Right forelimb (tissue), 1 donor: ENCODE results near the gene PFKP.

ENCODE experiments used
- DNase-seq: peaks from one replicate; pipeline ENCODE4 v3.0.0-alpha.2; 2018

PFKP gene

GRCh38 chr10:3072641-3073360 is 5.5 kb downstream of the PFKP start:
- DNase-seq = no peak

DNA sequence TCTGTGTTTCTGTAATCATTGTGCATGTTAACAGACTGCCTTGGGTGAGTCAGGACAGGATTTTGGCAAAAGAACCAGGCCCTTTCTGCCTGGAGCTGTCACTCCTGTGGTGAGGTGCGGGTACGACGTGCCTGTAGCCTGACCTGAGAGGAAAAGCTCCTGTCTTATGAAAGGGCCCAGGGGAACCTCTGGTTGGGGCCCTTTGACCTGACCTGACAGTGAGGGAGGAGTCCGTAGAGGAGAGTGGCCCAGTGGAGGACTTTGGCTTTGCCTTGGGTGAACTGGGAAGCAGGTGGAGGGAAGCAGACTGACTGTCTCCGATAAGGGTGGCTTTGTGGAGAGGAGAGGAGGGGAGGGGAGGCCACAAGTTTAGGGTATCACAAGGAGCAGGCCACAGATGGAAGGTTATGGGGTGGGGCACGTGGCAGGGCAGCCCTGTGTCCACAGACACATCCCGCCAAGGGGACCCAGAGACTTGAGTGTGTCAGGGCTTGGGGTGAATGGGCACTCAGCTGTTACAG is 6.9 kb downstream of the PFKP start:
- no peak for DNase-seq

GRCh38 chr10:3074985-3075600 is 7.7 kb downstream of the PFKP start:
- DNase-seq = no peak

- DNase-seq = no peak
Measured at GRCh38 chr10:3076138-3076537, 8.8 kb downstream of the PFKP start.

DNA sequence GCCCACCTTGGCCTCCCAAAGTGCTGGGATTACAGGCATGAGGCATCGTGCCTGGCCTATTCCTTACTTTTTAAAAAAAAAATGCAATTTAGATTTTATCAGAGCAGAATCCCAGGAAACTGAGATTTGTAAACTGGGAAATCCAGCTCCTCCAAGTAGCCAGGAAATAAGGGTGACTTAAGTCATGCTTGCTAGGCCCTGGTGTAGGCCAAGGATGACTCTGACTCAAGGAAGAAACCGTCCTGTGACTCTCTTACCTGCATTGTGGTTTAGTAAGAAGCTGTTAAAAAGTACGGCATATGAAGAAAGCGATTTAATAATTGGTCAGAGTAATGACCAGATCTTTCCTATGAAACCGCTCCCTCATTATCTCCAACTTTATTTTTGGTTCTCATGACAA is 10.2 kb downstream of the PFKP start:
- no peak for DNase-seq

GRCh38 chr10:3077940-3078630 is 10.7 kb downstream of the PFKP start:
- DNase-seq = no peak

GRCh38 chr10:3081383-3081981 is 14.1 kb downstream of the PFKP start:
- DNase-seq = no peak

GRCh38 chr10:3082290-3082689 is 14.9 kb downstream of the PFKP start:
- DNase-seq = no peak

DNA sequence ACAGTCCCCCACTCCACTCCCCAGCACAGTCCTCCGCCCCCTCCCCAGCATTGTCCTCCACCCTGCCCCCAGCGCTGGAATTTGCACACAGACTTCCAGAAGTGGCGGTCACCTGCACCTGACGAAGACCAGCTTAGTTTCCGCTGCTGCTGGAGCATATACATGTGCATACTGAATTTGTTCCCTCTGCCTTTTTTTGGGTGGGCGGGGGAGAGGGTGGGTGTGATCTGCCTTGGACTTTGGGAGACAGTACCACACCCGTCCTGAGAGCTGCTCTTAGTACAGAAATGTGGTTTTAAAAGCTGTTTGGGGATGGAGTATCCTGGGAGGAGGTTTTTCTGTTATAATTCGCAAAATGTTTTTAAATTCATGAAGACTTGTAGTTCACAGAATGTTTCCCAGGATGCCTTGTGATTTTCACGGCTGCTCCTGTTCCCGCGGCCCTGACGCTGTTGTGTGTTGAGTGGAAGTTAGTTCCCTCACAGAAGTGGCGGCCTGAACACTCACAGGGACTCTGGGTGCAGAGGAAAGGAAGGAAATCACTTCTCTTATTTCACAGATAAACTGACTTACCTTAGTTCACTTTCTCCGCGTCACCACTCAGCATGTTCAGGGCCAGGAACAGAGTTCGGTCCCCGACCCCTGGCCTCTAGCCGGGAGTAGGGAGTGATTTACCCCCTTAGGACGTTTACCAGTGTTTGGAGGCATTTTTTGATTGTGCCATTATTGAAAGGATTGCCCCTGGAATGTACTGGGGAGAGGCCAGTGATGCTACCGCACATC is 18.6 kb downstream of the PFKP start:
- DNase-seq = no peak

DNA sequence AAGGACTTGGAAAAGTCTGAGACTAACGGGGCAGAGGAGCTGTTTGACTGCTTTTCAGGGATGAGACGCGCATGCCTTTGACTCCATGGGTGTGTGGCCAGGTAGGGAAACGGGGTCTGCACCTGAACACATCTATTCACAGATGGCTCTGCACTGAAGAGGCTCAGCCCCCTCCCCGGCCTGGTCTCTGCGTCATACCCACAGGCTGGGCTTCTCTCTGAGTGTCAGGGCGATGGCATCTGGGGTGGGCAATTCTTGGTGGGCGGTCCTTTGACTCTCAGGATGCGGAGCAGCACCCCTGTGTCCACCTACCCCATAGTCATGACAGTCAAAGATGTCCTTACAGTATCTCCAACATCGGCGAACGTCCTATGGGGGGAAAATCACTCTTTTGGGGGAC is 23.0 kb downstream of the PFKP start:
- no peak for DNase-seq

GRCh38 chr10:3090914-3091787 is 23.8 kb downstream of the PFKP start:
- peak; percentile 64 for DNase-seq

DNA sequence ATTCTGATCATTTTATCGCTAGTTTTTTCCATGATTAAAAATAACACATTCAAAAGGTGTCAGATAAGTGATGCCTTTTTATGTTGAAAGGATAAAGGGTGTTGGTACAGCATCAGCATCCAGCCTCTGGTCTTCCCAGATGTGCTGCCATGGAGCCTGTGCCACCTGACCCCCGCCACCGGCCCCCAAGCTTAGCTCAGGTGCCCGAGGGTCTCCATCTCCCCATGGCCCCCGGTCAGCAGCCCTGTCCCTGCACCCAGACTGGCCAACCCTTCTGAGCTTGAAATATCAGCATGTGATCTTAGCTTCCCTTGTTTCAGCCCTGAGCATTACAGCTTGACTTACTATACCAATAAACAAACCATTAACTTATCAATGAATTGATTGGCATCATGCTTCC is 24.6 kb downstream of the PFKP start:
- DNase-seq = no peak

- no peak for DNase-seq
Measured at GRCh38 chr10:3093996-3094395, 26.6 kb downstream of the PFKP start.

DNA sequence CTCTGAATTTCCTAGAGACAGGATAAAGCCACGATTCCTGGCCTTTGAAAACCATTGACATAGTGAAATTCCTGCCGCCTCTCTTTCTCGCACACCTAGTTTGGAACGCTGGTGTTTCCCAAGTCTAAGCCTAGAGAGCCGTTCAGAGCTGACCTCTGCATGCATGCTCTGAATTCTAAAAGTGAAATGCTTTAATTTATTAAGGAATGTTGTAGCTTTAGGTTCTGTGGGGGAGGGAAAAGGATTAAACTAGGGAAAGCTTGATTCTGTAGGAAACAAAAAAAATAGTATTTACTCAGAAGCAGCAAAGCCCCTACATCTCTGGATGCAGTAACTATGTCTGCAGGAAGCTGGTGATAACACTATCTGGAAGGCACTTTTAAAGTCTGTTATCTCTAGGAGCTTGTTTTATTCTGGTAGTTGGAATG is 27.3 kb downstream of the PFKP start:
- DNase-seq = no peak

DNA sequence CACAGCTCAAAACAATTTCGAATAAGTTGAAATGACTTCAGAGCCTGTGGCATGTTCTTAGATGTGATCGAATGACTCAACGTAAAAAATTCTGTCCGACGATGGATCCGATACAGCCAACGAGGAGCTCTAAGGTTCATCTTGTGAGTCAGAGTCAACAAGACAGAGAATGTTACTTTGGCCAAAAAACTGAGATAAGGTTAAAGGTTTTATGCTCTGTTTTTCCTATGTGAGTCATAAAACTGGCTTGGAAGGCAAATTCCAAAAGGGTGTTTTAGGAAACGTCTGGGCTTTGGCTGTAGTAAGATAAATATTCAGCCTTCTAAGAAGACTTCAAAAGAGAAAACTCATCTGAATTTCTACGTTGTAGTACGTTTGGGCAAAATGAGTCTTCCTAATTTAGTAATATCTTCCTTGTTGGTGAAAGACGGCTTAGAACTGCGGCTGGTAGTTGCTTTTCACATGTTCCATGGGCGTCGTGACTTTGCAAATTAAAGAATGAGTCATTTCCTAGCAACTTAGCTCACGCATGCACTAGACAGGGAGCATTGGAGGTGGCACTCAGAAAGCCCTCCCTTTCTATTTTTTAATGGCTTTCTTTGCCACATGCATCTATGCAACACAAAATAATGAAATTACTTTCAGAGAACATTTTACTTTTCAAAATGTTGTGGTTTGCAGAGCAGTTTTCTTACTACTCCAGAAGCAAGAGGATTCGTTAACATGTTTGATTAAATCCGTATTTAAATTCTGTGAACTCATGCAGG is 28.2 kb downstream of the PFKP start:
- DNase-seq = no peak

GRCh38 chr10:3096149-3096548 is 28.8 kb downstream of the PFKP start:
- no peak for DNase-seq

DNA sequence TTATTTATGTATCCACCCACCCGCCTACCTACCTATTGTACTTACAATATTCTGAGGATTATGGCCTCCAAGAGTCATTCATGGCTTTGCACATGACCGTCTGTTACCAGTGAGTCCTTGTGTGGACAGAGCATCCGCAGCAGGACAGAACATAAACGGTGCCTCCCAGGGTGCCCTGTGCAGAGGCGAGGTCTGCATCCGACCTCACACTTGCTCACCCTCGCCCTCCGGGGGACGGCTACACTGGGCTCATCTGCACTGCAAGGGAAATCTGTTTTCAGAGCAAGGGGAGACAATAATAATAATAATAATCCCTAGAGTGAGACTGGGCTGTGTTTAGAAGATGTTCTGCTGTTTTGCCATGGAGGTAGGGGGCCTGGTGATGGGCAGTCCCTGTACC is 29.8 kb downstream of the PFKP start:
- no peak for DNase-seq

DNA sequence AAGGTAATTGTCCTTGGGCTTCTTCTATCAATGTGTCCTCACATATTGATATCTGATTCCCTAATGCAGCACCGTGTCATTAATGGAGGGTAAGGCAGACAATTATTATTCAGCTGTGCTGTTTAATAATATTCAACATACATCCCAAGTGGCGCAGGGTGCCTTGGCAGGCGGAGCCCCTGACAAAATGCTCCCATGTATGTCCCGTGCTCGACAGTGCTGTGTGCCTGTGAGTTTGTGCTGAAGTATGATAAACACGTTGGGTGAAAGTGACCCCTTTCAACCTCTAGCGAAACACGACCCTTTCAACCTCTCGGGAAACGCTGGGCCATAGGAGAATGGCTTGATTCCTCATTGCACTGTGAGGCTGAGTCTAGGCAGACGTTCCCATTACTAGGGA is 31.3 kb downstream of the PFKP start:
- no peak for DNase-seq

GRCh38 chr10:3099291-3100092 is 32.1 kb downstream of the PFKP start:
- DNase-seq = no peak
